NCI-H1092 treated with DMSO at 0.1 percent for 48 hours (cell line): ENCODE measurements around the gene ZNF274.
A peak's percentile ranks its signal among the peaks of the same experiment; 100 is the strongest.
"Not testable (repeated sequence)": the region's sequence is repeated elsewhere in the genome, so short reads cannot be mapped to it uniquely, and the experiment has no call there.

ENCODE experiments used
- DNase-seq: peaks from one replicate; lab custom pipeline; 2025; lab: John Stamatoyannopoulos, UW

The ZNF274 gene

DNA sequence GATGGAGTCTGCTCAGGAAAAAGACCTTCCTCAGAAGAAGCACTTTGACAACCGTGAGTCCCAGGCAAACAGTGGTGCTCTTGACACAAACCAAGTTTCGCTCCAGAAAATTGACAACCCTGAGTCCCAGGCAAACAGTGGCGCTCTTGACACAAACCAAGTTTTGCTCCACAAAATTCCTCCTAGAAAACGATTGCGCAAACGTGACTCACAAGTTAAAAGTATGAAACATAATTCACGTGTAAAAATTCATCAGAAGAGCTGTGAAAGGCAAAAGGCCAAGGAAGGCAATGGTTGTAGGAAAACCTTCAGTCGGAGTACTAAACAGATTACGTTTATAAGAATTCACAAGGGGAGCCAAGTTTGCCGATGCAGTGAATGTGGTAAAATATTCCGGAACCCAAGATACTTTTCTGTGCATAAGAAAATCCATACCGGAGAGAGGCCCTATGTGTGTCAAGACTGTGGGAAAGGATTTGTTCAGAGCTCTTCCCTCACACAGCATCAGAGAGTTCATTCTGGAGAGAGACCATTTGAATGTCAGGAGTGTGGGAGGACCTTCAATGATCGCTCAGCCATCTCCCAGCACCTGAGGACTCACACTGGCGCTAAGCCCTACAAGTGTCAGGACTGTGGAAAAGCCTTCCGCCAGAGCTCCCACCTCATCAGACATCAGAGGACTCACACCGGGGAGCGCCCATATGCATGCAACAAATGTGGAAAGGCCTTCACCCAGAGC is 29.6 kb downstream of the ZNF274 start:
- no peak for DNase-seq

DNA sequence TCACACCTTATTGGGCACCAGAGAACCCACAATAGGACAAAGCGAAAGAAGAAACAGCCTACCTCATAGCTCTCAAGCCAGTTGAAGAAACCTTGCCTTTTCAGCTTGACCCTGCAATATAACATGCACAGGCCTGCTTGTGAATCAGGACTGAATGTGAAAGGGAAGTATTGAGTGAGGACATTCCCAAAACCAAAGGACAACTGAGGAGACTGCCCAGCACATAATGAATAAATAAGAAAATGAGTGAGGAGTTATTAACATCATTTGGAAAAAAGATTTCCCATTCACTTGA is 30.2 kb downstream of the ZNF274 start:
- no peak for DNase-seq

DNA sequence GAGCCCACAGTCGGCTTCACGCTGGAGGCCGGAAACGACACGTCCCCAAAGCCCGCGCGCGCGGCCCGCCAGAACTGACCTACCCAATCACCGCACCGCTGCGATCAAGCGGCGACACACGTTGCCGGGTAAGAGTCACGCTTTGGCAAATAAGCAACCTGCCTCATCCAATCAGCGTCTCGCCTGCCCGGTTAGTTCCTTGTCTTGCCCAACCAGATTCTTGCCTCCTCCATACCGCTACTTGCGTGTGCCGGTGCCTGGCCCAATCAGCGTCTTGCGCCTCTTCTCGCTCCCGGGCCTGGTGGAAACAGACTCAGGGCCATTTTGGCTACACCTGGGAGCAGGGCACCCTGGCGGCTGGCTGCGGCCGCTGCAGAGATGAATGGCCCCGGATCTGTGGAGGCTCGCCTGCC is 34.2 kb downstream of the ZNF274 start:
- DNase-seq = no peak

DNA sequence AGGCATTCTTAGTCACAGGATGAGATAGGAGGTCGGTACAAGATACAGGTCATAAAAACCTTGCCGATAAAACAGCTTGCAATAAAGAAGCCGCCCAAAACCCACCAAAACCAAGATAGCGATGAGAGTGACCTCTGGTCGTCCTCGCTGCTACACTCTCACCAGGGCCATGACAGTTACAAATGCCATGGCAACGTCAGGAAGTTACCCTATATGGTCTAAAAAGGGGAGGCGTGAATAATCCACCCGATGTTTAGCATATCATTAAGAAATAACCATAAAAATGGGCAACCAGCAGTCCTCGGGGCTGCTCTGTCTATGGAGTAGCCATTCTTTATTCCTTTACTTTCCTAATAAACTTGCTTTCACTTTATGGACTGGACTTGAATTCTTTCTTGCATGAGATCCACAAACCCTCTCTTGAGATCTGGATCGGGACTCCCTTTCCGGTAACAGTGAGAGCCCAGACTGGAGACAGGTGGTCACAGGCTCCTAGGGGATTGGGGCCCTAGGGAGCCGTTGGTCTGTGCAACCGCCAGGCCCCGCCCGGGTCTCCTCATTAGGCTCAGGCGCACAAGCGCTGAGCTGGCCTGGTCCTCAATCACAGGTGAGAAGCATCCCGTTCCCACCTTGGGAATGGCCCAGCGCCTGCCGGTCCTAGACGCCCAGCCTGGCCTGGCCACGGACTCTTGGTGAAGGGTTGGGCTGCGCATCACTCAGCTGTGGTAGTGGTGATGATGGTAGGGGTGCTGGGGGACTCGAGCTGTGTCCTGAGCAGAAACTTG is 34.9 kb downstream of the ZNF274 start:
- no peak for DNase-seq

DNA sequence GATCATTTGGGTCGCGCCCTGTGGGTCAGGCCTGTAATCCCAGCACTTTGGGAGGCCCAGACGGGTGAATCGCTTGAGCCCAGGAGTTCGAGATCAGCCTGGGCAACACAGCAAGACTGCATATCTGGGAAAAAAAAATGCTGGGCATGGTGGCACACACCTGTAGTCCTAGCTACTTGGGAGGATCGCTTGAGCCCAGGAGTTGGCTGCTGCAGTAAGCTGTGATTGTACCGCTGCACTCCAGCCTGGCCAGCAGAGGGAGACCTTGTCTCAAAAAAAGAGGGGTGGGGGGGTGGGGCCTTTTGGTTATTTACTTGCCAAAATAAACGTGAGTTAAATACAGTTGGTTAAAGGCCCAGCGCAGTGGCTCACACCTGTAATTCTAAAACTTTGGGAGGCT is 36.0 kb downstream of the ZNF274 start:
- DNase-seq = no peak

DNA sequence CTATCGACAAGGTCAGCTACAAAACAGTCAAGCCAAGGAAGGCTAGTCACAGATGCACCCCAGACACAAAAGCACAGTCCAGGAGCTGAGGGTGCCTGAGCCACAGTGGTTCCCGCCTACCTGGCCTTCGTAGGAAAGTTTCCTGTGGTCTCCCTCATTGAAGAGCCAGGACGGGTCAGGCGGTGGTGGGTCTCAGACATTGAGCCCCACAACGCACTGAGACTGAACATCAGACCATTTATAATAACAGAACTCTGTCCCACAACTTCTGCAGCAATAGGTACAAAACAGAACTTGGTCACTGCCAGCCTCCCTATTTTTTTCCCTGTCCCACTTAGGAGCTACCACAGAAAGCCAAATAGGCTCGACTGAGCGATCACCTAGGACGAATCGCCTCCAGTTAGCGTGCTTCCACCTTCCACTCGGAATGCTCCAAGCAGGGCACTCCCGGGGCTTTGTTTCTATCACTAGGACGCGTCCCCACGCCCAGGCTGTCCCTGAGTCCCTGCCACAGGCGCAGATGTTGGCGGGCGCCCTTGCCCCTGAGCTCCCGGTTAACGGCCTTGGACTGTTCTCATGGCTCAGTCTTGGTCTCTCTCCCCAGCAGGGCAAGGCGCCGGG is 45.2 kb downstream of the ZNF274 start:
- peak; percentile 45 for DNase-seq

DNA sequence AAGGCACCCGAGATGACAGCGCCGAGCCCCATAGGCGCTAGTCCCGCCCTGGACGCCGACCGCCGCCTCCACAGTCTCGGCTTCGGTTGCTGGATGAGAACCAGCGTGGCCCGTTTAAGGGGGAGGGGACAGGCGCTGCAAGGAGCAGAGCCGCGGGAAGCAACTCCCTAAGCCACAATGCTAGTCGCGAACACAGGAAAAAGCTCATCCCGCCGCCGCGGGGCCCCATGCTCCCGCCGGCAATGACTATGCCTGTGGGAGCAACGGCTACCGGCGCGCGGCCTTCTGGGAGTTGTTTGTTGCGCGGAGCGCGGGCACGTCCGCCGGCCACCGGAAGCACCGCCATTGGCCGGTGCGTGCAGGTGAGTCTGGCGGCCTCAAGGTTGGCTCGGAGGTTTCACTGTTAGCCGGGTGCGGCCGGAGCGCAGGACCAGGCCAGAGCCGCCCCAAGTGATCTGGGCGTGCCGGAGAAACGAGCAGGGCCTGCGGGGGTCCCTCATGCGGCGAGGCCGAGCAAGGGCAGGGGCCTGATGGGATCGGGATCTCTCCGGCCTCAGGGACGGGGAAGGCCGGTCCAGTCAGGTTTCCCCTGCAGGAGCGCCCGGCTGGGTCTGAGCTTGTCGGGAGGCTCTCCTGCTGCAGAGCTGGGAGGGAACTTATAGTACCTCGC is 45.9 kb downstream of the ZNF274 start, which contains the start of gene ZNF544:
Gene ZNF544, plus strand, starts transcription at position 330 of the 670 bp plus-strand sequence. CDS start 15,110 bp downstream, outside the sequence.
- peak; percentile 58 for DNase-seq

DNA sequence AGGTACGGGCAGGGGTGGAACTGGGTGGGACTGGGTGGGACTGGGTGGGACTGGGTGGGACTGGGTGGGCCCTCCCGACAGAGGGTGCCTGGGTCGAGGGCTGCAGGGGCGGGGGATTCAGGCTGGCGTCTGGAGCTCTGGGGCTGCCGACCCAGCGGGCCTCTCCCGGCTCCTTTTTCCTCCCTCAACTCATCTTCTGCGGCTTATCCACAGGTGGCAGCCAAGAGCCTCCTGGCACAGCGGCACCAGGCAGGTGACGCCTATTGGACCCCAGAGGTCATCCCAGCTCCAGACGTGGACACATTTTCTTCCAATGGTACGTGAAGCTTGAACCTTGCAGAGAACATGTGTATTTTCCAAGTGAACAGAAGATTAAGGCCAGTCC is 46.4 kb downstream of the ZNF274 start:
- no peak for DNase-seq

DNA sequence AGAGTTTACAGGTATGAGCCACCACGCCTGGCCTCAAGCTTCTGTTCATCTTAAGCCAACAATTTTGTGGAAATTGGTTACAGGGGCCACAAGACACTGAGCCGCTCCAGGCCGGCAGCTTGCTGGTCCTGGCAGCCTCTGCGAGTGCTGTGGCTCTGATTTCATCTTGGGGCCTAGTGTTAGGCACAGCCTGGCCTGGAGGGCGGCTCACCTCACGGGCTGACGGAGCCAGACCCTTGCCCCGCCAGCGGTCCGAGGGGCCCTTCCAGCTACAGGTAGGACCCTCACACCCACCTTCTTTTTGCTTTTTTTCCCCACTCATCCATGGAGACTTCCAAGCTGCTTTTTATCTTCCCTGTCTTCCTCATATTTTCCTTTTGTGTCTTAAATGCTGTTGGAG is 54.5 kb downstream of the ZNF274 start:
- no peak for DNase-seq

DNA sequence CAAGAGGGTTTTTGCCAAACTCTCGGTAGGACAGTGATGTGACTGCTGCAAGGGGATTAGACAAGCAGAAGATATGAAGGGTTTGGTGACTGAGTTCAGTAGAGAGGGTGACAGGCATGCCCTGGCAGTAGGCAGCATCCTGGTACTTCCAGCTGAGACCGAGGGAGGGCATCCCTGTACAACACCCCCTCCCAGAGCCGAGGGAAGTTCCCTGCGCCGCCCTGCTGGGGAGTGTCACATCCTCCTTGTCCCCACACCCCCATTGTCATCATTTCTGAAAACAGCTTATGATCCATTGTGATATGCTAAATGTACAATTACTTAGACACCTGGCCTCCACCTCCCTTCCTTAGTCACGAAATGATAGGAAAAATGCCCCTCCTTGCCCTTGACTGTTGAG is 60.5 kb downstream of the ZNF274 start:
- no peak for DNase-seq

DNA sequence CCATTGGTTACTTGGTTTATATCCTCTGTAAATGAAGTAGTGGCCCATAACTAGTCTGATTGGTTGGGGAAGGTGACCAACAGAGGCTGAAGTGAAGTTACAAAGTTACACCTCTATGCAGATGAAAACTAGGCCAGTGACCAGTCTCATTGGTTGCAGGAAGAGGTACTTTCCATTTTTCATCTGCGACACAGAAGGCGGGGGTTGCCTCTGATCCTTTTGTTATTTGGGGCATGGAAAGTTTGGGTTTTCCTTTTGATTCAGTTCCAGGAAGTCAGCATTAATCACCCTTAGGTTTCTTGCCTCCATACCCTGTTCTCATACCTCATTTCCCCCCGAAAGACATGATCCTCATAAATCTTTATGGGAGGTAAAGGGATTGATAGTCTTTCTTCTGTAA is 66.0 kb downstream of the ZNF274 start:
- no peak for DNase-seq

DNA sequence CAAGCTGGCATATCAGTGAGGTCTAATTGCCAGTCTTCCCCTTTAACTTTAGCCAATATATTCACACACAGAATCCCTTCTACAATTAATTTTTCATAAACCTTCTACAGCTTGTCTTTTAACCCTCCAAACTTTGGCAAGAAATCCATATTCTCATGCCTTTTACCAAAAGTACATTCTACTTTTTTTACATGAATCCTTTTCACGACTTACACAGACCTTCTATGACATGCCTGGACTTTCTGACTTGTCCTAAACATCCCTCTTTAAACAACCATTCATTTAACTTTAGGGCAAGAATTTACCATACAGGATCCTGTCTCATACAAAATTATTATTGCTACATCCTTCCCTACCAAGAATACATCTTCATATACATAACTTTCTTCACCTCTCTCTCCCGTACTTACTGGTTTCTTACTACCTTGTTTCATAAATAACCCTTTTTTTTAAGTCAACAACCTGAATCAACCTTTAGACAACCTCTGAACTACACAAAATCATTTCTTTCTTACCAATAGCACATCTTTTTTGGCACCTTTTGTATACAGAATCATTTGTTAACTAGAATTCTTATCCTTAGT is 69.3 kb downstream of the ZNF274 start:
- DNase-seq = no peak

DNA sequence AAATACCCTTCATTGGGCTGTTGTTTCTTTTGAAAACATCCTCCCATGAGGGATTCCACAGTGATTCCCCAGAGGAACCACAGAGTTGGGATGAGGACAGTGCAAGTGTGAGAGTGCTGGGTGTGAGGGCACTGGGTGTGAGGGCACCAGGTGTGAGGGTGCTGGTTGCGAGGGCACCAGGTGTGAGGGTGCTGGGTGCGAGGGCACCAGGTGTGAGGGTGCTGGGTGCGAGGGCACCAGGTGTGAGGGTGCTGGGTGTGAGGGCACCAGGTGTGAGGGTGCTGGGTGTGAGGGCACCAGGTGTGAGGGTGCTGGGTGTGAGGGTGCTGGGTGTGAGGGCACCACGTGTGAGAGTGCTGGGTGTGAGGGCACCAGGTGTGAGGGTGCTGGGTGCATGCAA is 75.4 kb downstream of the ZNF274 start:
- DNase-seq = not testable (repeated sequence)

DNA sequence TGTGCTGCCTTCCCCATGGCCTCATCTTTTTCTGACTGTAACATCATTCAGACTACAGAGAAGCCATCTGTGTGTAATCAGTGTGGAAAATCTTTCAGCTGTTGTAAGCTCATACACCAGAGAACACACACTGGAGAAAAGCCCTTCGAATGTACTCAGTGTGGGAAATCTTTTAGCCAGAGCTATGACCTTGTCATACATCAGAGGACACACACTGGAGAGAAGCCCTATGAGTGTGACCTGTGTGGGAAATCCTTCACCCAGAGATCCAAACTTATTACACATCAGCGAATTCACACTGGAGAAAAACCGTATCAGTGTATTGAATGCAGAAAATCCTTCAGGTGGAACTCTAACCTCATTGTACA is 78.7 kb downstream of the ZNF274 start:
- no peak for DNase-seq

DNA sequence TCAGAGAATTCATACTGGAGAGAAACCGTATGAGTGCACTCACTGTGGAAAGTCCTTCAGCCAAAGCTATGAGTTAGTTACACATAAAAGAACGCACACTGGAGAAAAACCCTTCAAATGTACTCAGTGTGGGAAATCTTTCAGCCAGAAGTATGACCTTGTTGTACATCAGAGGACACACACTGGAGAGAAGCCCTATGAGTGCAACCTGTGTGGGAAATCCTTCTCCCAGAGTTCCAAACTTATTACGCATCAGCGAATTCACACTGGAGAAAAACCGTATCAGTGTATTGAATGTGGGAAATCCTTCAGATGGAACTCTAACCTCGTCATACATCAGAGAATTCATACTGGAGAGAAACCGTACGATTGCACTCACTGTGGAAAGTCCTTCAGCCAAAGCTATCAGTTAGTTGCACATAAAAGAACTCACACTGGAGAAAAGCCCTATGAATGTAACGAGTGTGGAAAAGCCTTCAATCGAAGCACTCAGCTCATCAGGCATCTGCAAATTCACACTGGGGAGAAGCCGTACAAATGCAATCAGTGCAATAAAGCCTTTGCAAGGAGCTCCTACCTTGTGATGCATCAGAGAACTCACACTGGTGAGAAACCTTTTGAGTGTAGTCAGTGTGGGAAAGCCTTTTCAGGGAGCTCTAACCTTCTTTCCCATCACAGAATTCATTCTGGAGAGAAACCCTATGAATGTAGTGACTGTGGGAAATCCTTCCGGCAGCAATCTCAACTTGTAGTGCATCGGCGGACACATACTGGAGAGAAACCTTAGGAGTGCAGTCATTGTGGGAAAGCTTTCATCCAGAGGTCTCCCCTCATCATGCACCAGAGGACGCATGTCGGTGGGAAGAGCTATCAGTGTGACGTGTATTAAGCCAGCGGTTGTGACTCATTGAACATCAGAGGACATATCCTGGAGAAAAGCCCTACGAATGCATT is 79.4 kb downstream of the ZNF274 start:
- no peak for DNase-seq

DNA sequence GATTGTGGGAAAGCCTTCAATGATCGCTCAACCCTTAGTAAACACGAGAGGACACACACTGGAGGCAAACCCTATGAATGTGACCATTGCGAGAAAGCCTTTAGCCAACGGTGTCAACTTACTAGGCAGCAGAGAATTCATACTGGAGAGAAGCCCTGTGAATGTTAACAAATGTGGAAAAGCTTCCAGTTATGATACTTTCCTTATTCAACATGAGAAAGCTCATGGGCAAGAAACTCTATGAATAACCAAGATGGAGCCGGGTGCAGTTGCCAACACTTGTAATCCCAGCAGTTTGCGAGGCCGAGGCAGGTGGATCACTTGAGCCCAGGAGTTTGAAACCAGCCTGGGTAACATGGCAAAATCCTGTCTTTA is 80.0 kb downstream of the ZNF274 start:
- DNase-seq = no peak
